H1 (cell line): ENCODE data around the gene ZFP36L1. TPM values are rescaled to one million over a fixed set of nuclear protein-coding genes. Genes with fewer than 3 reads are reported as not detected.

ENCODE experiments used
- CTCF ChIA-PET: fragments of 300-600 bp; sonication (Branson Sonifier 250); formaldehyde crosslinking; loops from one replicate; lab custom pipeline; 2021; ENCODE audit not compliant: partially characterized antibody; lab: Charles Lee
- POLR2A ChIA-PET: fragments of 300-600 bp; sonication (Branson Sonifier 250); formaldehyde crosslinking; loops from one replicate; lab custom pipeline; 2021; ENCODE audit warnings: inconsistent platforms; ENCODE audit not compliant: partially characterized antibody; lab: Charles Lee
- DNase-seq, 2 experiments: peaks; one replicate each; pipeline versions ENCODE4 v3.0.0 to v3.0.0-alpha.2; 2010 to 2022; ENCODE audit warnings: low spot score in 2 of 2, low read depth in 1 of 2, mixed read lengths in 1 of 2
- FAIRE-seq: peaks from 2 replicates; lab custom pipeline; 2011; peaks lifted over from hg19 to GRCh38; lab: Jason Lieb, UNC
- H2AFZ ChIP-seq: 2 replicates; pipeline ENCODE4 v1.8.1; 2012; ENCODE audit warnings: low read length, inconsistent platforms
- H2AK5ac ChIP-seq: 2 replicates; pipeline ENCODE4 v1.6.1; 2013; ENCODE audit warnings: low read depth, low read length
- H2BK120ac ChIP-seq: replicated peaks from 2 replicates; pipeline ENCODE3; 2013; ENCODE audit warnings: low read depth, low read length, inconsistent platforms
- H2BK12ac ChIP-seq: 2 replicates; pipeline ENCODE4 v1.6.1; 2013; ENCODE audit warnings: low read depth, low read length
- H2BK15ac ChIP-seq: 2 replicates; pipeline ENCODE4 v1.6.1; 2013; ENCODE audit warnings: low read length
- H2BK20ac ChIP-seq: 2 replicates; pipeline ENCODE4 v1.6.1; 2013; ENCODE audit warnings: low read length
- H2BK5ac ChIP-seq: 2 replicates; pipeline ENCODE4 v1.6.1; 2013; ENCODE audit warnings: low read depth, low read length
- H3K14ac ChIP-seq: 2 replicates; pipeline ENCODE4 v1.6.1; 2013; ENCODE audit warnings: inconsistent platforms; ENCODE audit not compliant: insufficient read length
- H3K18ac ChIP-seq: 2 replicates; pipeline ENCODE4 v1.6.1; 2013; ENCODE audit warnings: low read length; ENCODE audit errors: extremely low read depth
- H3K23ac ChIP-seq: 2 replicates; pipeline ENCODE4 v1.6.1; 2013; ENCODE audit warnings: inconsistent platforms; ENCODE audit not compliant: insufficient read length
- H3K23me2 ChIP-seq: 2 replicates; pipeline ENCODE4 v1.6.1; 2013; ENCODE audit warnings: low read depth, low read length
- H3K27ac ChIP-seq: 2 replicates; pipeline ENCODE4 v1.6.1; 2011; ENCODE audit warnings: low read depth, low read length, inconsistent platforms
- H3K27me3 ChIP-seq, 4 experiments: replicated peaks in 1 of 4; 1 replicate in 1 of 4; 2 replicates in 3 of 4; pipeline versions ENCODE4 v1.6.1 to v1.8.1; 2011 to 2013; ENCODE audit warnings: low read length in 3 of 4, mild to moderate bottlenecking in 3 of 4, inconsistent platforms in 2 of 4, mixed read lengths in 2 of 4, moderate library complexity in 1 of 4; ENCODE audit not compliant: control insufficient read depth in 3 of 4, insufficient read depth in 3 of 4; ENCODE audit errors: extremely low read depth in 1 of 4
- H3K36me3 ChIP-seq, 4 experiments: 2 replicates each; pipeline versions ENCODE4 v1.6.1 to v1.8.1; 2011 to 2013; ENCODE audit warnings: mild to moderate bottlenecking in 4 of 4, low read length in 3 of 4, moderate library complexity in 2 of 4, control low read depth in 1 of 4, inconsistent platforms in 1 of 4; ENCODE audit not compliant: insufficient read depth in 4 of 4, control insufficient read depth in 2 of 4
- H3K4ac ChIP-seq: replicated peaks from 2 replicates; pipeline ENCODE3; 2013; ENCODE audit warnings: low read length, low read depth, mixed read lengths, inconsistent platforms; ENCODE audit not compliant: insufficient read length
- H3K4me1 ChIP-seq, 4 experiments: replicated peaks in 1 of 4; 1 replicate in 1 of 4; 2 replicates in 3 of 4; pipeline versions ENCODE4 v1.6.1 to v1.8.1; 2011 to 2013; ENCODE audit warnings: low read length in 3 of 4, inconsistent platforms in 2 of 4, mixed read lengths in 1 of 4; ENCODE audit not compliant: insufficient read depth in 4 of 4, control insufficient read depth in 3 of 4
- H3K4me2 ChIP-seq, 2 experiments: 2 replicates each; pipeline versions ENCODE4 v1.6.1 to v1.8.1; 2011 to 2013; ENCODE audit warnings: low read depth in 2 of 2, low read length in 2 of 2, control low read depth in 1 of 2, inconsistent platforms in 1 of 2, mild to moderate bottlenecking in 1 of 2; ENCODE audit not compliant: insufficient read depth in 1 of 2
- H3K4me3 ChIP-seq, 4 experiments: fragments of 200-600, 300-600 bp in 1 of 4; sonication (generic), shearing (Covaris generic), sonication (Bioruptor Twin) in 1 of 4; 2 replicates each; pipeline versions ENCODE4 v1.5.1 to v1.8.1; 2011 to 2016; ENCODE audit warnings: low read length in 4 of 4, low read depth in 3 of 4, control low read depth in 2 of 4, inconsistent platforms in 2 of 4, mild to moderate bottlenecking in 2 of 4, mixed read lengths in 1 of 4, moderate library complexity in 1 of 4; ENCODE audit not compliant: insufficient read depth in 2 of 4; ENCODE audit errors: extremely low read depth in 1 of 4
- H3K56ac ChIP-seq: replicated peaks from 2 replicates; pipeline ENCODE3; 2013; ENCODE audit warnings: low read depth, mild to moderate bottlenecking, mixed read lengths, low read length, inconsistent platforms; ENCODE audit not compliant: insufficient read length
- H3K79me1 ChIP-seq: 2 replicates; pipeline ENCODE4 v1.6.1; 2013; ENCODE audit warnings: low read depth, low read length, control low read depth
- H3K79me2 ChIP-seq, 2 experiments: 2 replicates each; pipeline versions ENCODE4 v1.6.1 to v1.8.1; 2012 to 2013; ENCODE audit warnings: low read length in 2 of 2, mild to moderate bottlenecking in 2 of 2, inconsistent platforms in 1 of 2; ENCODE audit not compliant: insufficient read depth in 2 of 2, control insufficient read depth in 1 of 2
- H3K9ac ChIP-seq, 4 experiments: replicated peaks in 1 of 4; 1 replicate in 1 of 4; 2 replicates in 3 of 4; pipeline versions ENCODE4 v1.6.1 to v1.8.1; 2011 to 2013; ENCODE audit warnings: low read depth in 3 of 4, low read length in 3 of 4, control low read depth in 2 of 4, mild to moderate bottlenecking in 2 of 4, moderate library complexity in 2 of 4, inconsistent platforms in 1 of 4; ENCODE audit errors: extremely low read depth in 1 of 4
- H3K9me3 ChIP-seq, 2 experiments: 2 replicates each; pipeline versions ENCODE4 v1.6.1 to v1.8.1; 2012 to 2013; ENCODE audit warnings: mild to moderate bottlenecking in 2 of 2, moderate library complexity in 2 of 2, control low read depth in 1 of 2, inconsistent platforms in 1 of 2, low read depth in 1 of 2, low read length in 1 of 2, mixed read lengths in 1 of 2; ENCODE audit not compliant: insufficient read depth in 2 of 2
- H4K20me1 ChIP-seq, 2 experiments: replicated peaks in 1 of 2; 2 replicates each; pipeline versions ENCODE3 to v1.8.1; 2011 to 2013; ENCODE audit warnings: inconsistent platforms in 2 of 2, low read length in 2 of 2, mild to moderate bottlenecking in 1 of 2; ENCODE audit not compliant: insufficient read depth in 2 of 2, control insufficient read depth in 1 of 2
- H4K5ac ChIP-seq: 2 replicates; pipeline ENCODE4 v1.6.1; 2013; ENCODE audit warnings: low read length, low read depth, mixed read lengths, inconsistent platforms; ENCODE audit not compliant: insufficient read length
- H4K8ac ChIP-seq: 2 replicates; pipeline ENCODE4 v1.8.0; 2013; ENCODE audit warnings: mild to moderate bottlenecking, moderate library complexity, low read length, inconsistent platforms; ENCODE audit not compliant: insufficient read depth; ENCODE audit errors: extremely low read depth
- H4K91ac ChIP-seq: replicated peaks from 2 replicates; pipeline ENCODE3; 2013; ENCODE audit warnings: low read length, mixed read lengths, inconsistent platforms; ENCODE audit not compliant: insufficient read length
- ASH2L ChIP-seq: fragments of 200-600, 300-600 bp; sonication (generic); IDR thresholded peaks from one replicate; pipeline ENCODE4 v1.7.1; 2017; ENCODE audit warnings: low read length
- ATF2 ChIP-seq: IDR thresholded peaks from 2 replicates; pipeline ENCODE4 v1.6.1; 2012; ENCODE audit warnings: low read length, inconsistent platforms
- EZH2 ChIP-seq: fragments of 200-600 bp; sonication (generic); IDR thresholded peaks from 2 replicates; pipeline ENCODE4 v1.7.1; 2012; ENCODE audit warnings: low read depth, mild to moderate bottlenecking, moderate library complexity, low read length, inconsistent platforms; ENCODE audit not compliant: severe bottlenecking
- JUN ChIP-seq: IDR thresholded peaks from 2 replicates; pipeline ENCODE4 v1.6.1; 2011; ENCODE audit warnings: low read depth, mild to moderate bottlenecking, improper control_type of control experiment, low read length
- SAP30 ChIP-seq: fragments of 300-600 bp; sonication (generic); IDR thresholded peaks from 2 replicates; pipeline ENCODE4 v1.7.1; 2012; ENCODE audit warnings: low read length, moderate library complexity, mild to moderate bottlenecking, inconsistent platforms; ENCODE audit not compliant: insufficient read depth, insufficient replicate concordance
- SIN3A ChIP-seq, 2 experiments: IDR thresholded peaks in 1 of 2; conservative IDR thresholded peaks in 1 of 2; 2 replicates each; pipeline ENCODE4 v1.6.1; 2011 to 2012; ENCODE audit warnings: low read length in 2 of 2, improper control_type of control experiment in 1 of 2, low read depth in 1 of 2, mild to moderate bottlenecking in 1 of 2
- SIX5 ChIP-seq: IDR thresholded peaks from 2 replicates; pipeline ENCODE4 v1.6.1; 2011; ENCODE audit warnings: mild to moderate bottlenecking, low read depth, low read length
- SP4 ChIP-seq: IDR thresholded peaks from 2 replicates; pipeline ENCODE4 v1.6.1; 2012; ENCODE audit warnings: low read length, inconsistent platforms
- USF2 ChIP-seq: IDR thresholded peaks from 2 replicates; pipeline ENCODE4 v1.6.1; 2011; ENCODE audit warnings: low read length, improper control_type of control experiment
- whole genome bisulfite sequencing, 2 experiments: shearing (Covaris generic) in 1 of 2; methylation state at CpG; one replicate each; pipeline versions ENCODE4 v1.1.6 to v1.1.7; 2013 to 2015; ENCODE audit warnings: low lambda C conversion rate in 2 of 2, mixed read lengths in 2 of 2, inconsistent platforms in 1 of 2, low coverage in 1 of 2, missing lambda C conversion rate in 1 of 2; ENCODE audit not compliant: insufficient replicate concordance in 2 of 2, insufficient coverage in 1 of 2, insufficient read length in 1 of 2; ENCODE audit errors: extremely low coverage in 1 of 2, missing lambda C conversion rate in 1 of 2; 5-methylcytosine and 5-hydroxymethylcytosine counted together
- polyA plus RNA-seq, 7 experiments: library from polyadenylated mRNA; depleted of rRNA in 3 of 7; stranded (reverse) in 5 of 7; unstranded in 2 of 7; fragments of >200 nt in 5 of 7; fragments of 200-250 nt in 2 of 7; gene quantifications; 1 replicate in 5 of 7; 2 replicates in 1 of 7; 4 replicates in 1 of 7; pipeline versions ENCODE4 v1.2.1 to v1.2.3, GENCODE V29; 2011 to 2013; ENCODE audit warnings: missing spikeins in 2 of 7, mixed read lengths in 2 of 7
- total RNA-seq: library from RNA; stranded (reverse); fragmentation: NEBNext Ultra II Directional; extraction: Animal tissue kit (Norgen Biotek cat#: 25700); gene quantifications from 2 replicates; pipeline ENCODE4 v1.2.1, GENCODE V29; 2021

The ZFP36L1 gene
- total and polyA plus RNA-seq, 2 of the 8 experiments (the other 6 are each of a cell fraction or from before 2014, with no cell fraction given): 80.4 to 132 TPM

GRCh38 chr14:68806526-68807147 is 13.8 kb upstream of the ZFP36L1 start:
- H3K79me1 ChIP-seq: no peaks in the 10 kb centered on the region
- H3K14ac ChIP-seq: no peak overlapping the region
- H2BK12ac ChIP-seq: no peak overlapping the region; the same call in 1 of the 2 replicates
- no peak overlapping the region for H4K5ac ChIP-seq
- no peak overlapping the region for H3K4ac ChIP-seq
- H2BK120ac ChIP-seq: no peak overlapping the region
- FAIRE-seq (no peak), DNase-seq (no peak)
- H2AK5ac ChIP-seq: no peak overlapping the region
- H3K23ac ChIP-seq: no peak overlapping the region
- H4K8ac ChIP-seq: no peak overlapping the region; the same call in 1 of the 2 replicates
- H3K79me2 ChIP-seq: no peaks in the 10 kb centered on the region
- H3K56ac ChIP-seq: no peak overlapping the region
- 76% methylated on average over 3 of the region's 4 CpGs; no CpG with 5 or more reads in 1 of the 2 experiments for WGBS, 2 experiments
- no peaks in the 10 kb centered on the region for H4K20me1 ChIP-seq
- POLR2A ChIA-PET: interaction anchor here (0.7 to 5.8 kb wide), 7 partner anchors 8 to 19 kb away, joined by 3 to 38 read pairs (median 3); partner anchors contain the start of gene ZFP36L1
- H2BK15ac ChIP-seq: peak overlapping the region; percentile 77; the same call in 1 of the 2 replicates
- no peak overlapping the region for H3K4me3 ChIP-seq
- no peaks in the 10 kb centered on the region for H3K23me2 ChIP-seq
- 0 out of 2 replicates have a peak overlapping the region, but pooled peaks have one; percentile 9 for H2BK20ac ChIP-seq
- H3K36me3 ChIP-seq: no peaks in the 10 kb centered on the region
- no peak overlapping the region for H3K27ac ChIP-seq
- no peaks in the 10 kb centered on the region for H3K27me3 ChIP-seq
- H3K9ac ChIP-seq: no peak overlapping the region
- no peak overlapping the region for H3K4me2 ChIP-seq
- no peak overlapping the region for H2AFZ ChIP-seq
- CTCF ChIA-PET: interaction anchor here (0.8 to 1.6 kb wide), 4 partner anchors 9 to 18 kb away, joined by 3 to 6 read pairs (median 5); no protein-coding TSS in a partner anchor
- H3K9me3 ChIP-seq: peaks cover 3 to 9% of the 10 kb centered on the region in 2 experiments
- H2BK5ac ChIP-seq: peak overlapping the region; percentile 29; the same call in 1 of the 2 replicates
- H3K18ac ChIP-seq: 0 out of 2 replicates have a peak overlapping the region, but pooled peaks have one; percentile 39
- H4K91ac ChIP-seq: no peak overlapping the region
- peaks cover 0 to 4% (median under 1%) of the 10 kb centered on the region in 4 experiments; a peak in 3 of 7 replicates for H3K4me1 ChIP-seq
- no peak for TF ChIP-seq SIX5
- TF ChIP-seq USF2: no peak
- TF ChIP-seq ASH2L: no peak
- TF ChIP-seq ATF2: no peak
- no peak for TF ChIP-seq EZH2
- TF ChIP-seq SIN3A (conservative IDR thresholded peaks at IDR 0.05 in 1 of 2, IDR thresholded peaks at IDR 0.05 in 1 of 2; ENCODE audit: low read depth in 1 of 2, low read length in 2 of 2): no peak
- TF ChIP-seq SAP30: no peak
- no peak for TF ChIP-seq SP4
- TF ChIP-seq JUN: no peak
